Glutamatergic neuron (in vitro differentiated cells): ENCODE results near the gene MAN2B2. TPM values are rescaled to one million over a fixed set of nuclear protein-coding genes. Genes with fewer than 3 reads are reported as not detected.

Experiments used
- DNase-seq: peaks from one replicate; pipeline ENCODE4 v3.0.0; 2022
- H3K27ac Mint-ChIP-seq: one replicate; pipeline ENCODE4 v1.8.0; 2020; ENCODE audit warnings: mild to moderate bottlenecking, mixed read lengths, inconsistent platforms; ENCODE audit not compliant: unreplicated experiment
- H3K27me3 Mint-ChIP-seq: one replicate; pipeline ENCODE4 v1.8.0; 2020; ENCODE audit warnings: mild to moderate bottlenecking, moderate library complexity, mixed read lengths, inconsistent platforms; ENCODE audit not compliant: unreplicated experiment
- H3K36me3 Mint-ChIP-seq: one replicate; pipeline ENCODE4 v1.8.0; 2020; ENCODE audit warnings: mild to moderate bottlenecking, mixed read lengths, inconsistent platforms; ENCODE audit not compliant: unreplicated experiment
- H3K4me1 Mint-ChIP-seq: one replicate; pipeline ENCODE4 v1.8.0; 2020; ENCODE audit warnings: mild to moderate bottlenecking, low read depth, mixed read lengths, inconsistent platforms; ENCODE audit not compliant: unreplicated experiment
- H3K4me3 Mint-ChIP-seq: one replicate; pipeline ENCODE4 v1.8.0; 2020; ENCODE audit warnings: mild to moderate bottlenecking, mixed read lengths, inconsistent platforms; ENCODE audit not compliant: unreplicated experiment
- H3K9me3 Mint-ChIP-seq: one replicate; pipeline ENCODE4 v1.8.0; 2020; ENCODE audit warnings: mild to moderate bottlenecking, moderate library complexity, mixed read lengths, inconsistent platforms; ENCODE audit not compliant: unreplicated experiment
- CTCF ChIP-seq: fragments of 200-600 bp; sonication (generic); IDR thresholded peaks from one replicate; pipeline ENCODE4 v1.5.0; 2021; ENCODE audit not compliant: partially characterized antibody, unreplicated experiment
- total RNA-seq: library from RNA; stranded (reverse); fragmentation: NEBNext Ultra II Directional; extraction: Animal tissue kit (Norgen Biotek cat#: 25700); gene quantifications from one replicate; pipeline ENCODE4 v1.2.1, GENCODE V29; 2021; ENCODE audit not compliant: unreplicated experiment

MAN2B2 gene
- total RNA-seq, 1 donor from 2014 or later: 15.5 TPM

GRCh38 chr4:6614701-6615230, 39.8 kb downstream of the MAN2B2 start:
- no peak overlapping the region for H3K27ac Mint-ChIP-seq
- H3K9me3 Mint-ChIP-seq: peaks cover 8% of the 10 kb centered on the region
- no peak for TF ChIP-seq CTCF
- peaks cover 14% of the 10 kb centered on the region for H3K36me3 Mint-ChIP-seq
- no peak overlapping the region for H3K4me3 Mint-ChIP-seq
- H3K4me1 Mint-ChIP-seq: no peaks in the 10 kb centered on the region
- DNase-seq: no peak
- H3K27me3 Mint-ChIP-seq: peaks cover 7% of the 10 kb centered on the region

GRCh38 chr4:6616087-6616995, 41.4 kb downstream of the MAN2B2 start:
- Mint-ChIP-seq H3K36me3 (peaks cover 13% of the 10 kb centered on the region), H3K9me3 (peaks cover 10% of the 10 kb centered on the region), H3K4me1 (peaks cover 2% of the 10 kb centered on the region), H3K4me3 (no peak overlapping the region), H3K27ac (no peak overlapping the region), H3K27me3 (peaks cover 7% of the 10 kb centered on the region)
- no peak for TF ChIP-seq CTCF
- no peak for DNase-seq

- no peak for TF ChIP-seq CTCF
- Mint-ChIP-seq H3K4me1 (peaks cover 2% of the 10 kb centered on the region), H3K4me3 (no peak overlapping the region), H3K36me3 (peaks cover 6% of the 10 kb centered on the region), H3K27me3 (peaks cover 8% of the 10 kb centered on the region), H3K9me3 (peaks cover 12% of the 10 kb centered on the region), H3K27ac (no peak overlapping the region)
- no peak for DNase-seq
These were observed 42.3 kb downstream of the MAN2B2 start for GRCh38 chr4:6617246-6617645.

- Mint-ChIP-seq H3K27ac (no peak overlapping the region), H3K4me3 (no peak overlapping the region), H3K36me3 (peaks cover 6% of the 10 kb centered on the region), H3K9me3 (peaks cover 12% of the 10 kb centered on the region), H3K4me1 (peaks cover 2% of the 10 kb centered on the region), H3K27me3 (peaks cover 5% of the 10 kb centered on the region)
- no peak for DNase-seq
- no peak for TF ChIP-seq CTCF
These were observed 43.6 kb downstream of the MAN2B2 start for GRCh38 chr4:6618386-6619115.
